H9 (cell line): ENCODE data around the gene MAPK11. TPM values are rescaled to one million over a fixed set of nuclear protein-coding genes. Genes with fewer than 3 reads are reported as not detected.

ENCODE experiments used
- DNase-seq: peaks from one replicate; pipeline ENCODE4 v3.0.0-alpha.2; 2017
- H2AFZ ChIP-seq: one replicate; pipeline ENCODE4 v1.6.1; 2013; ENCODE audit warnings: mild to moderate bottlenecking, low read length, control low read depth, moderate library complexity
- H2AK5ac ChIP-seq: 2 replicates; pipeline ENCODE4 v1.6.1; 2013; ENCODE audit warnings: low read length, control low read depth, mixed read lengths; ENCODE audit not compliant: insufficient read length
- H2BK120ac ChIP-seq: one replicate; pipeline ENCODE4 v1.6.1; 2013; ENCODE audit warnings: low read depth, mild to moderate bottlenecking, low read length, control low read depth, inconsistent platforms; ENCODE audit not compliant: poor library complexity, severe bottlenecking
- H2BK12ac ChIP-seq: 2 replicates; pipeline ENCODE4 v1.6.1; 2013; ENCODE audit warnings: low read length, control low read depth, mixed read lengths, low read depth; ENCODE audit not compliant: insufficient read length
- H2BK15ac ChIP-seq: 2 replicates; pipeline ENCODE4 v1.6.1; 2013; ENCODE audit warnings: low read depth, low read length, control low read depth
- H2BK20ac ChIP-seq: one replicate; pipeline ENCODE4 v1.6.1; 2013; ENCODE audit warnings: low read depth, mild to moderate bottlenecking, low read length, control low read depth, inconsistent platforms; ENCODE audit not compliant: poor library complexity, severe bottlenecking
- H2BK5ac ChIP-seq: 2 replicates; pipeline ENCODE4 v1.6.1; 2013; ENCODE audit warnings: low read length, control low read depth, mixed read lengths; ENCODE audit not compliant: insufficient read length
- H3K14ac ChIP-seq: 2 replicates; pipeline ENCODE4 v1.6.1; 2013; ENCODE audit warnings: low read length, control low read depth; ENCODE audit not compliant: insufficient read depth
- H3K18ac ChIP-seq: 2 replicates; pipeline ENCODE4 v1.6.1; 2013; ENCODE audit warnings: low read depth, mild to moderate bottlenecking, mixed read lengths, low read length, control low read depth; ENCODE audit not compliant: insufficient read length
- H3K23ac ChIP-seq: 2 replicates; pipeline ENCODE4 v1.6.1; 2013; ENCODE audit warnings: low read length, control low read depth, mixed read lengths, low read depth; ENCODE audit not compliant: insufficient read length
- H3K23me2 ChIP-seq: 2 replicates; pipeline ENCODE4 v1.6.1; 2013; ENCODE audit warnings: low read depth, mild to moderate bottlenecking, mixed read lengths, low read length, control low read depth; ENCODE audit not compliant: insufficient read length, poor library complexity, severe bottlenecking
- H3K27ac ChIP-seq: 2 replicates; pipeline ENCODE4 v1.5.1; 2013; ENCODE audit warnings: low read length, control low read depth, mixed read lengths, low read depth; ENCODE audit not compliant: insufficient read length
- H3K27me3 ChIP-seq: 2 replicates; pipeline ENCODE4 v1.6.1; 2013; ENCODE audit warnings: low read length, control low read depth, inconsistent platforms; ENCODE audit not compliant: insufficient read depth
- H3K4ac ChIP-seq: 2 replicates; pipeline ENCODE4 v1.6.1; 2013; ENCODE audit warnings: low read depth, mild to moderate bottlenecking, control low read depth, inconsistent platforms, low read length, moderate library complexity
- H3K4me1 ChIP-seq: 2 replicates; pipeline ENCODE4 v1.6.1; 2013; ENCODE audit warnings: low read length, control low read depth, inconsistent platforms; ENCODE audit not compliant: insufficient read depth
- H3K4me2 ChIP-seq: 2 replicates; pipeline ENCODE4 v1.6.1; 2013; ENCODE audit warnings: low read length, control low read depth, mixed read lengths; ENCODE audit not compliant: insufficient read length, insufficient read depth
- H3K56ac ChIP-seq: 2 replicates; pipeline ENCODE4 v1.6.1; 2013; ENCODE audit warnings: low read depth, mild to moderate bottlenecking, mixed read lengths, low read length, control low read depth; ENCODE audit not compliant: insufficient read length
- H3K79me1 ChIP-seq: 2 replicates; pipeline ENCODE4 v1.6.1; 2013; ENCODE audit warnings: low read depth, mild to moderate bottlenecking, moderate library complexity, low read length, control low read depth, inconsistent platforms; ENCODE audit not compliant: insufficient read depth, poor library complexity, severe bottlenecking
- H3K79me2 ChIP-seq: 2 replicates; pipeline ENCODE4 v1.6.1; 2013; ENCODE audit warnings: low read length, control low read depth, inconsistent platforms; ENCODE audit not compliant: insufficient read depth
- H3K9ac ChIP-seq: 2 replicates; pipeline ENCODE4 v1.6.1; 2013; ENCODE audit warnings: low read length, control low read depth, mixed read lengths; ENCODE audit not compliant: insufficient read length; ENCODE audit errors: extremely low read depth
- H3K9me3 ChIP-seq: one replicate; pipeline ENCODE4 v1.6.1; 2013; ENCODE audit warnings: low read depth, low read length, inconsistent platforms; ENCODE audit not compliant: control insufficient read depth
- H3T11ph ChIP-seq: one replicate; pipeline ENCODE4 v1.6.1; 2013; ENCODE audit warnings: mild to moderate bottlenecking, low read length, control low read depth, inconsistent platforms
- H4K20me1 ChIP-seq: one replicate; pipeline ENCODE4 v1.6.1; 2013; ENCODE audit not compliant: control insufficient read depth, insufficient read length, insufficient read depth
- H4K5ac ChIP-seq: 2 replicates; pipeline ENCODE4 v1.6.1; 2013; ENCODE audit warnings: low read depth, mild to moderate bottlenecking, mixed read lengths, low read length, control low read depth; ENCODE audit not compliant: insufficient read length
- H4K8ac ChIP-seq: replicated peaks from 2 replicates; pipeline ENCODE4 v1.6.1; 2013; ENCODE audit warnings: low read length, control low read depth, mixed read lengths, low read depth; ENCODE audit not compliant: insufficient read length
- H4K91ac ChIP-seq: 2 replicates; pipeline ENCODE4 v1.6.1; 2013; ENCODE audit warnings: low read depth, mild to moderate bottlenecking, moderate library complexity, mixed read lengths, low read length, control low read depth; ENCODE audit not compliant: insufficient read length
- H3K27ac Mint-ChIP-seq, 3 experiments: 2 replicates in 2 of 3; 3 replicates in 1 of 3; pipeline ENCODE4 v1.8.0; 2020 to 2021; ENCODE audit warnings: mixed read lengths in 3 of 3, mild to moderate bottlenecking in 1 of 3, moderate library complexity in 1 of 3
- H3K27me3 Mint-ChIP-seq: 2 replicates; pipeline ENCODE4 v1.8.0; 2021; ENCODE audit warnings: low read depth, mild to moderate bottlenecking, moderate library complexity, mixed read lengths
- H3K36me3 Mint-ChIP-seq, 3 experiments: 2 replicates in 2 of 3; 3 replicates in 1 of 3; pipeline ENCODE4 v1.8.0; 2020 to 2021; ENCODE audit warnings: low read depth in 3 of 3, mixed read lengths in 3 of 3; ENCODE audit not compliant: insufficient read depth in 1 of 3
- H3K4me1 Mint-ChIP-seq, 2 experiments: 2 replicates each; pipeline ENCODE4 v1.8.0; 2020; ENCODE audit warnings: mixed read lengths in 2 of 2
- H3K4me3 Mint-ChIP-seq, 2 experiments: 2 replicates in 1 of 2; 3 replicates in 1 of 2; pipeline ENCODE4 v1.8.0; 2020 to 2021; ENCODE audit warnings: mild to moderate bottlenecking in 2 of 2, mixed read lengths in 2 of 2, moderate library complexity in 1 of 2
- H3K9me3 Mint-ChIP-seq, 2 experiments: 2 replicates in 1 of 2; 3 replicates in 1 of 2; pipeline ENCODE4 v1.8.0; 2020; ENCODE audit warnings: mild to moderate bottlenecking in 2 of 2, mixed read lengths in 2 of 2, moderate library complexity in 1 of 2
- CTCF ChIP-seq: fragments of 200-600 bp; sonication (generic); conservative IDR thresholded peaks from 3 replicates; pipeline ENCODE4 v1.8.0; 2021; ENCODE audit warnings: antibody characterized with exemption, mild to moderate bottlenecking
- WGBS: extraction: QIAGEN DNeasy Blood & Tissue Kit; methylation state at CpG from one replicate; pipeline ENCODE4 v1.1.7; 2013; ENCODE audit warnings: missing lambda C conversion rate, low lambda C conversion rate, mixed read lengths; ENCODE audit not compliant: insufficient read length; ENCODE audit errors: extremely low coverage; 5-methylcytosine and 5-hydroxymethylcytosine counted together
- total RNA-seq: library from RNA; stranded (reverse); gene quantifications from 2 replicates; pipeline ENCODE4 v1.2.1, GENCODE V29; 2021

Gene MAPK11
- total RNA-seq, 1 experiment from 2014 or later: 1.5 TPM

DNA sequence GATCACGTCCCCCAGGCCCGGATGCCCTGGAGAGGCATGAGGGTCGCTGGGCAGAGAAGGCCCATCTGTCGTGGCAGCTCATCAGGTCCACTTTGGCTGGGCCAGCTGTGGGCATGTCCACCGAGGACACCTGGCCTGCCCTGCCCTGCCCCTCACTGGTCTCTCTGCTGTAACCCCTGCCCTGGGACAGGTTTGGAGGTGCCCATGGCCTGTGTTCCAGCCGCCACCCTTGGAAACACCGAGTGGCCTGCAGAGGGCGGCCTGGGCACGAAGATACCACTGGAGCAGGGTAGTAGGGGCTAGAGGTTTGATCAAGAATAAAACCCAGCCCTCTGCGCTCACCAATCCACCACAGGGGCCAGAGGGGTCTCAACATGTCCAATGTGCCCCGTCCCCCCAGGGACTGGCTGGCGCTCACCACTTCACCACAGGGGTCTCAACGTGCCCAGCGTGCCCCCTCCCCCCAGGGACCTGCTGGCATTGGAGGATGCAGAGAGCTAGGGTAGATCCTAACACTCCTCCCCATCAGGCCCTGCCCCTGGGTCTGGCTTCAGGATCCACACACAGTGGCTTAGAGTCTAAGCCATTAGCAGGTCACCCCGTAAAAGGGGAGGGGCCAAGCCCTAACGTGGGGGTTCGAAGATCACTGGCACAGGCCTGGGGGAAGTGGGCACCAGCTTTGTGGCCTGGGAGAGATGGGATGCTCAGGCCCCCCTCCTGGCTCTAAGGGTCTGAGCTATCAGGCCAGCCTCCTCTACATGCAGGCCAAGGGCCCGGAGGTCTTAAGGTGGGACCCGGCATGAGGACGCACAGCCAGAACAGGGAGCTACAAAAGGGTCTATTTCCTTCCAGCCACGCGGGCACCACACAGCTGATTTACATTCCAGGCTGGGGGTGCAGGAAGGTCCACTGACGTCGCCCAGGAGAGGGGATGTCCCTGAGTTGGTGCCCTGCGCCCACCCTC, 17.8 kb downstream of the MAPK11 start:
- no peak overlapping the region for H4K5ac ChIP-seq
- H3T11ph ChIP-seq: no peak overlapping the region
- no peak overlapping the region for H2BK120ac ChIP-seq
- Mint-ChIP-seq H3K9me3 (no peaks in the 10 kb centered on the region; a peak in 1 of 5 replicates), H3K36me3 (peaks cover 0 to 6% (median 3%) of the 10 kb centered on the region in 3 experiments; a peak in 3 of 7 replicates), H3K4me3 (peak overlapping the region; percentile 73 to 76), H3K27me3 (peaks cover 1% of the 10 kb centered on the region; the same call in 1 of the 2 replicates), H3K27ac (no peak overlapping the region), H3K4me1 (peaks cover 6 to 15% of the 10 kb centered on the region in 2 experiments)
- H2BK12ac ChIP-seq: no peak overlapping the region
- no peaks in the 10 kb centered on the region for H4K20me1 ChIP-seq
- H3K14ac ChIP-seq: no peak overlapping the region
- H4K8ac ChIP-seq: no peak overlapping the region
- H3K4me1 ChIP-seq: no peaks in the 10 kb centered on the region
- H3K27me3 ChIP-seq: no peaks in the 10 kb centered on the region
- H2AK5ac ChIP-seq: no peak overlapping the region
- no peaks in the 10 kb centered on the region for H3K9me3 ChIP-seq
- no peak overlapping the region for H2BK20ac ChIP-seq
- DNase-seq: peak; percentile 87
- H3K4me2 ChIP-seq: peak overlapping the region; percentile 40
- TF ChIP-seq CTCF: peak; percentile 71
- no peak overlapping the region for H3K56ac ChIP-seq
- no peaks in the 10 kb centered on the region for H3K79me1 ChIP-seq
- peaks cover 15% of the 10 kb centered on the region for H3K23me2 ChIP-seq
- no peak overlapping the region for H3K23ac ChIP-seq
- no CpG with 5 or more reads among the region's 25 CpGs for WGBS
- no peak overlapping the region for H2BK5ac ChIP-seq
- H2BK15ac ChIP-seq: no peak overlapping the region
- no peak overlapping the region for H3K4ac ChIP-seq
- H3K9ac ChIP-seq: no peak overlapping the region
- H3K18ac ChIP-seq: no peak overlapping the region
- no peak overlapping the region for H3K27ac ChIP-seq
- no peaks in the 10 kb centered on the region for H3K79me2 ChIP-seq
- H2AFZ ChIP-seq: no peak overlapping the region
- no peak overlapping the region for H4K91ac ChIP-seq
